Heart left ventricle (tissue), 16 donors: Measurements from ENCODE around the gene BACH2. TPM values are rescaled to one million over a fixed set of nuclear protein-coding genes. Genes with fewer than 3 reads are reported as not detected.

Experiments used
- ATAC-seq, 4 donors: fragments of 200-7000 bp; cut with Tn5 transposase; one replicate each; pipeline ENCODE4 v1.9.1; 2020 to 2022; ENCODE audit warnings: moderate library complexity in 4 of 4, mild to moderate bottlenecking in 3 of 4, moderate number of reproducible peaks in 1 of 4
- DNase-seq, 5 donors: peaks; one replicate each; pipeline ENCODE4 v3.0.0-alpha.2; 2020
- H3K27ac ChIP-seq, 12 donors: fragments of 200-600 bp; sonication (generic) in 4 of 12; one replicate each; pipeline versions ENCODE4 v1.5.0 to v1.8.0; 2016 to 2022; ENCODE audit warnings: mild to moderate bottlenecking in 2 of 12
- H3K27me3 ChIP-seq, 9 donors: fragments of 200-600 bp; sonication (generic) in 2 of 9; one replicate each; pipeline versions ENCODE4 v1.5.1 to v1.8.0; 2016 to 2022; ENCODE audit warnings: mild to moderate bottlenecking in 3 of 9
- H3K36me3 ChIP-seq, 9 donors: fragments of 200-600 bp; sonication (generic) in 2 of 9; one replicate each; pipeline versions ENCODE4 v1.5.0 to v1.8.0; 2018 to 2022; ENCODE audit warnings: mild to moderate bottlenecking in 2 of 9
- H3K4me1 ChIP-seq, 12 donors: fragments of 200-600 bp; sonication (generic) in 4 of 12; one replicate each; pipeline versions ENCODE4 v1.5.0 to v1.8.0; 2016 to 2022; ENCODE audit warnings: mild to moderate bottlenecking in 3 of 12
- H3K4me3 ChIP-seq, 12 donors: fragments of 200-600 bp; sonication (generic) in 4 of 12; one replicate each; pipeline versions ENCODE4 v1.5.0 to v1.8.0; 2017 to 2022; ENCODE audit warnings: mild to moderate bottlenecking in 9 of 12, moderate library complexity in 4 of 12
- H3K9me3 ChIP-seq, 12 donors: fragments of 200-600 bp; sonication (generic) in 4 of 12; one replicate each; pipeline versions ENCODE4 v1.5.0 to v1.8.0; 2016 to 2022; ENCODE audit warnings: mild to moderate bottlenecking in 1 of 12
- CTCF ChIP-seq, 12 donors: fragments of 200-600 bp; sonication (generic) in 4 of 12; IDR thresholded peaks; one replicate each; pipeline versions ENCODE4 v1.5.0 to v1.8.0; 2018 to 2022; ENCODE audit warnings: antibody characterized with exemption in 12 of 12, mild to moderate bottlenecking in 5 of 12
- POLR2A ChIP-seq, 2 donors: fragments of 450-650 bp; IDR thresholded peaks; one replicate each; pipeline ENCODE4 v1.6.1; 2017; ENCODE audit warnings: antibody characterized with exemption in 2 of 2, mild to moderate bottlenecking in 2 of 2, moderate library complexity in 2 of 2
- WGBS, 4 donors: extraction: QIAGEN DNeasy Blood & Tissue Kit in 2 of 4; methylation state at CpG; one replicate each; pipeline versions ENCODE4 v1.1.5 to v1.1.7; 2013 to 2018; 5-methylcytosine and 5-hydroxymethylcytosine counted together
- intact Hi-C, 10 donors: fragments of 100-400 bp; cut with DNase I; formaldehyde crosslinking; loops; one replicate each; pipeline versions ENCODE4 v1.11.1 to v1.14.2; 2022
- polyA plus RNA-seq, 2 donors: library from polyadenylated mRNA; stranded (reverse); fragments of 200-250 nt; gene quantifications; one replicate each; pipeline ENCODE4 v1.2.3, GENCODE V29; 2013
- total RNA-seq, 9 donors: library from RNA; depleted of rRNA in 2 of 9; stranded (reverse); fragments of >200 nt in 2 of 9; fragmentation: NEBNext Ultra II Directional in 3 of 9; extraction: Animal tissue kit (Norgen Biotek cat#: 25700) in 3 of 9; gene quantifications; one replicate each; pipeline versions ENCODE4 v1.1.0 to v1.2.4, GENCODE V29; 2016 to 2023
- donor health status: ischemic (EF 13 %, LVEDD 7.1; RV severe dilation, severe dysfunction).
- donor health status: healthy with polysubstance abuse.
- donor health status: DM: no; HTN: yes; CAD: no.
- donor health status: DM: no; HTN: no; CAD: no.
- donor health status: ischemic (EF 25% LVEDD 6.9; RV normal size, moderate dysfunction).
- donor health status: ischemic (EF 25% LVEDD 5.7; RV mildly dilated, moderate dysfunction).
- donor health status: healthy.
- donor health status: DM: yes; HTN: yes; CAD: no.
- donor health status: ischemic (EF 35%, LVEDD 5.7; RV mildly dilated, moderate dysfunction).
- donor health status: nonischemic (EF 11% LVEDD 7.7; RV severe dilation, severe dysfunction).
- donor health status: DM: yes; HTN: yes; CAD: no.
- donor health status: PGD.
- donor health status: ischemic (EF 29% LVEDD 5.4; RV normal size, mild dysfunction).
- donor health status: nonischemic (EF 23%, LVEDD 6.1; RV moderate dilation, normal function).

The BACH2 gene
- total and polyA plus RNA-seq, 11 donors, result 0.23 to 8.4 (median 1.5) TPM

GRCh38 chr6:90083891-90084290 lies 212.8 kb downstream of the BACH2 start:
- no peak for ATAC-seq
- 78 to 89% (median 84%) methylated on average over 4 of the region's 4 CpGs for WGBS, 4 donors
- Histone ChIP-seq H3K4me1 (peaks cover 0 to 14% (median 0%) of the 10 kb centered on the region in 12 donors), H3K27ac (no peak overlapping the region), H3K9me3 (no peaks in the 10 kb centered on the region), H3K4me3 (no peak overlapping the region), H3K27me3 (no peaks in the 10 kb centered on the region), H3K36me3 (no peaks in the 10 kb centered on the region)
- intact Hi-C loops, result loop anchor here in 1 of 10 donors (10.0 kb wide), 1 partner anchor 109 kb away; no protein-coding TSS in a partner anchor
- no peak for DNase-seq
- TF ChIP-seq CTCF (IDR thresholded peaks at IDR 0.05) (no peak), POLR2A (IDR thresholded peaks at IDR 0.05) (no peak)

GRCh38 chr6:90082847-90083246 lies 213.8 kb downstream of the BACH2 start:
- no peaks in the 10 kb centered on the region for H3K36me3 ChIP-seq
- ATAC-seq, result no peak
- 66 to 85% (median 76%) methylated on average over 2 of the region's 2 CpGs for WGBS, 4 donors

GRCh38 chr6:90080876-90081481 lies 215.7 kb downstream of the BACH2 start:
- Histone ChIP-seq H3K27ac (no peak overlapping the region), H3K36me3 (no peaks in the 10 kb centered on the region), H3K4me3 (peak overlapping the region in 1 of 12 donors; percentile 30), H3K4me1 (peaks cover 0 to 8% (median 0%) of the 10 kb centered on the region in 12 donors), H3K9me3 (no peaks in the 10 kb centered on the region), H3K27me3 (no peaks in the 10 kb centered on the region)
- no peak for ATAC-seq
- intact Hi-C loops, result loop anchor here in 1 of 10 donors (10.0 kb wide), 1 partner anchor 106 kb away; no protein-coding TSS in a partner anchor
- no peak for TF ChIP-seq POLR2A (IDR thresholded peaks at IDR 0.05)
- no peak for TF ChIP-seq CTCF (IDR thresholded peaks at IDR 0.05)
- no peak for DNase-seq
- WGBS, 4 donors, result 90 to 93% (median 91%) methylated on average over 9 of the region's 9 CpGs

More at GRCh38 chr6:90082847-90083246, 213.8 kb downstream of the BACH2 start:
- TF ChIP-seq POLR2A (IDR thresholded peaks at IDR 0.05) (no peak), CTCF (IDR thresholded peaks at IDR 0.05) (no peak)
- Histone ChIP-seq H3K4me3 (no peak overlapping the region), H3K4me1 (peaks cover 0 to 8% (median 0%) of the 10 kb centered on the region in 12 donors), H3K9me3 (no peaks in the 10 kb centered on the region), H3K27ac (no peak overlapping the region), H3K27me3 (no peaks in the 10 kb centered on the region)
- DNase-seq, result no peak
- intact Hi-C loops, result loop anchor here in 1 of 10 donors (10.0 kb wide), 1 partner anchor 108 kb away; no protein-coding TSS in a partner anchor

GRCh38 chr6:90079560-90080490 lies 216.8 kb downstream of the BACH2 start:
- no peak for TF ChIP-seq POLR2A (IDR thresholded peaks at IDR 0.05)
- no peak for TF ChIP-seq CTCF (IDR thresholded peaks at IDR 0.05)
- DNase-seq, result no peak
- peaks cover 0 to 8% (median 0%) of the 10 kb centered on the region in 12 donors for H3K4me1 ChIP-seq
- intact Hi-C loops, result loop anchor here in 1 of 10 donors (10.0 kb wide), 1 partner anchor 105 kb away; no protein-coding TSS in a partner anchor
- no peak for ATAC-seq
- H3K36me3 ChIP-seq, result no peaks in the 10 kb centered on the region
- no peak overlapping the region for H3K27ac ChIP-seq
- H3K9me3 ChIP-seq, result no peaks in the 10 kb centered on the region
- H3K27me3 ChIP-seq, result no peaks in the 10 kb centered on the region
- peak overlapping the region in 1 of 12 donors; percentile 30 for H3K4me3 ChIP-seq
- WGBS, 4 donors, result 93 to 97% (median 95%) methylated on average over 11 of the region's 11 CpGs
